HepG2 (cell line): ENCODE measurements around the gene SLC12A3. TPM values are rescaled to one million over a fixed set of nuclear protein-coding genes. Genes with fewer than 3 reads are reported as not detected.
A peak's percentile ranks its signal among the peaks of the same experiment; 100 is the strongest.

Source experiments
- BCL3 ChIP-seq: sonication (generic); formaldehyde crosslinking; IDR thresholded peaks from 2 replicates; pipeline ENCODE4 v1.5.1; 2020; ENCODE audit warnings: mild to moderate bottlenecking, missing genetic modification reagents, moderate library complexity
- CENPX ChIP-seq: sonication (generic); formaldehyde crosslinking; IDR thresholded peaks from 2 replicates; pipeline ENCODE4 v1.9.0; 2021; ENCODE audit warnings: mild to moderate bottlenecking, missing genetic modification reagents, moderate library complexity
- CHD4 ChIP-seq: fragments of 200-600 bp; sonication (generic); IDR thresholded peaks from 2 replicates; pipeline ENCODE4 v1.7.0; 2017; ENCODE audit warnings: mild to moderate bottlenecking, low read length, borderline replicate concordance
- CSRNP1 ChIP-seq: sonication (generic); formaldehyde crosslinking; IDR thresholded peaks from 2 replicates; pipeline ENCODE4 v1.8.1; 2023; ENCODE audit warnings: mild to moderate bottlenecking, missing genetic modification reagents
- GRHL1 ChIP-seq: sonication (generic); formaldehyde crosslinking; conservative IDR thresholded peaks from 2 replicates; pipeline ENCODE4 v1.8.0; 2022; ENCODE audit warnings: missing genetic modification reagents
- JUND ChIP-seq: sonication (generic); formaldehyde crosslinking; IDR thresholded peaks from 2 replicates; pipeline ENCODE4 v1.8.0; 2022; ENCODE audit warnings: mild to moderate bottlenecking, missing genetic modification reagents
- NFAT5 ChIP-seq: sonication (generic); formaldehyde crosslinking; IDR thresholded peaks from 2 replicates; pipeline ENCODE4 v1.4.0; 2020; ENCODE audit warnings: missing genetic modification reagents
- RXRB ChIP-seq: IDR thresholded peaks from 2 replicates; pipeline ENCODE4 v1.6.1; 2016; ENCODE audit warnings: borderline replicate concordance, missing genetic modification reagents, missing compliant biosample characterization
- TARDBP ChIP-seq: sonication (generic); formaldehyde crosslinking; IDR thresholded peaks from 2 replicates; pipeline ENCODE4 v1.8.0; 2022; ENCODE audit warnings: mild to moderate bottlenecking, missing genetic modification reagents
- THAP8 ChIP-seq: sonication (generic); formaldehyde crosslinking; IDR thresholded peaks from 2 replicates; pipeline ENCODE4 v1.5.1; 2020; ENCODE audit warnings: missing genetic modification reagents, mild to moderate bottlenecking, borderline replicate concordance
- ZC3H4 ChIP-seq: sonication (generic); formaldehyde crosslinking; IDR thresholded peaks from 2 replicates; pipeline ENCODE4 v1.4.0; 2020; ENCODE audit warnings: missing genetic modification reagents, borderline replicate concordance
- ZNF496 ChIP-seq: sonication (generic); formaldehyde crosslinking; IDR thresholded peaks from 2 replicates; pipeline ENCODE4 v1.8.1; 2023; ENCODE audit warnings: mild to moderate bottlenecking, moderate library complexity, missing genetic modification reagents; ENCODE audit not compliant: insufficient replicate concordance
- ZNF644 ChIP-seq: IDR thresholded peaks from 2 replicates; pipeline ENCODE4 v1.6.1; 2016; ENCODE audit warnings: low read depth
- ZNF83 ChIP-seq: sonication (generic); formaldehyde crosslinking; IDR thresholded peaks from 2 replicates; pipeline ENCODE4 v1.4.0; 2020; ENCODE audit warnings: missing genetic modification reagents, mild to moderate bottlenecking, borderline replicate concordance
- ZSCAN30 ChIP-seq: sonication (generic); formaldehyde crosslinking; IDR thresholded peaks from 2 replicates; pipeline ENCODE4 v1.5.0; 2020; ENCODE audit warnings: mild to moderate bottlenecking, missing genetic modification reagents
- polyA plus RNA-seq, 8 experiments: library from polyadenylated mRNA; depleted of rRNA in 3 of 8; stranded (reverse) in 7 of 8; unstranded in 1 of 8; fragments of >200 nt; fragmentation: Illumina TruSeq in 4 of 8; extraction: Trizol in 4 of 8; gene quantifications; 2 replicates each; pipeline versions ENCODE4 v1.2.1 to v1.2.3, GENCODE V29; 2011 to 2016; ENCODE audit warnings: low read depth in 4 of 8, missing spikeins in 1 of 8, mixed read lengths in 1 of 8; ENCODE audit not compliant: insufficient read depth in 1 of 8
- total RNA-seq, 5 experiments: library from RNA; depleted of rRNA; stranded (reverse); fragments of >200 nt; fragmentation: Illumina TruSeq; extraction: Trizol; gene quantifications; 2 replicates each; pipeline ENCODE4 v1.2.3, GENCODE V29; 2016; ENCODE audit warnings: low read depth in 1 of 5

Gene SLC12A3
- total and polyA plus RNA-seq, 2 of the 13 experiments (the other 11 are each of a cell fraction or from before 2014, with no cell fraction given) = 6.2 TPM; not detected in 1

GRCh38 chr16:56849690-56850680, 15.0 kb upstream of the SLC12A3 start (continued):
- TF ChIP-seq CSRNP1 (CRISPR knock-in tag) (0 out of 2 replicates have a peak, but pooled peaks have one; percentile 30), GRHL1 (no peak), JUND (no peak), RXRB (CRISPR knock-in tag) (peak; percentile 72; the same call in 1 of the 2 replicates), ZC3H4 (CRISPR knock-in tag) (peak; percentile 21; the same call in 1 of the 2 replicates), TARDBP (peak; percentile 86; the same call in 1 of the 2 replicates), ZNF83 (CRISPR knock-in tag) (no peak), ZSCAN30 (no peak; the same call in 1 of the 2 replicates), CHD4 (no peak), ZNF496 (CRISPR knock-in tag) (no peak), CENPX (no peak), THAP8 (no peak), BCL3 (no peak), ZNF644 (CRISPR knock-in tag) (peak; percentile 8; the same call in 1 of the 2 replicates), NFAT5 (no peak)
